Neutrophil (primary cell): ENCODE measurements around the gene EEFSEC.

Experiments
- H3K27ac ChIP-seq: fragments of 200-600 bp; sonication (generic); 2 replicates; pipeline ENCODE4 v1.5.1; 2016; ENCODE audit warnings: mild to moderate bottlenecking, moderate library complexity
- H3K27me3 ChIP-seq: fragments of 200-600 bp; sonication (generic); 2 replicates; pipeline ENCODE4 v1.6.0; 2016; ENCODE audit warnings: mild to moderate bottlenecking
- H3K36me3 ChIP-seq: fragments of 200-600 bp; sonication (generic); 2 replicates; pipeline ENCODE4 v1.5.1; 2017
- H3K4me1 ChIP-seq, 2 experiments: fragments of 200-600 bp in 1 of 2; sonication (generic) in 1 of 2; 1 replicate in 1 of 2; 2 replicates in 1 of 2; pipeline versions ENCODE4 v1.5.1 to v1.6.1; 2013 to 2016; ENCODE audit warnings: low read depth in 1 of 2, low read length in 1 of 2, mild to moderate bottlenecking in 1 of 2, moderate library complexity in 1 of 2; ENCODE audit not compliant: control insufficient read depth in 1 of 2, insufficient read depth in 1 of 2
- H3K4me3 ChIP-seq, 2 experiments: fragments of 200-600 bp in 1 of 2; sonication (generic) in 1 of 2; 1 replicate in 1 of 2; 2 replicates in 1 of 2; pipeline ENCODE4 v1.5.1; 2013 to 2016; ENCODE audit warnings: low read depth in 1 of 2, low read length in 1 of 2, mild to moderate bottlenecking in 1 of 2, moderate library complexity in 1 of 2
- H3K9me3 ChIP-seq: fragments of 200-600 bp; sonication (generic); 2 replicates; pipeline ENCODE4 v1.5.1; 2016
- TF ChIP-seq, protein P1 (sequence below): fragments of 200-600 bp; sonication (generic); IDR thresholded peaks from 2 replicates; pipeline ENCODE4 v1.5.1; 2016; ENCODE audit warnings: antibody characterized with exemption

Gene EEFSEC

DNA sequence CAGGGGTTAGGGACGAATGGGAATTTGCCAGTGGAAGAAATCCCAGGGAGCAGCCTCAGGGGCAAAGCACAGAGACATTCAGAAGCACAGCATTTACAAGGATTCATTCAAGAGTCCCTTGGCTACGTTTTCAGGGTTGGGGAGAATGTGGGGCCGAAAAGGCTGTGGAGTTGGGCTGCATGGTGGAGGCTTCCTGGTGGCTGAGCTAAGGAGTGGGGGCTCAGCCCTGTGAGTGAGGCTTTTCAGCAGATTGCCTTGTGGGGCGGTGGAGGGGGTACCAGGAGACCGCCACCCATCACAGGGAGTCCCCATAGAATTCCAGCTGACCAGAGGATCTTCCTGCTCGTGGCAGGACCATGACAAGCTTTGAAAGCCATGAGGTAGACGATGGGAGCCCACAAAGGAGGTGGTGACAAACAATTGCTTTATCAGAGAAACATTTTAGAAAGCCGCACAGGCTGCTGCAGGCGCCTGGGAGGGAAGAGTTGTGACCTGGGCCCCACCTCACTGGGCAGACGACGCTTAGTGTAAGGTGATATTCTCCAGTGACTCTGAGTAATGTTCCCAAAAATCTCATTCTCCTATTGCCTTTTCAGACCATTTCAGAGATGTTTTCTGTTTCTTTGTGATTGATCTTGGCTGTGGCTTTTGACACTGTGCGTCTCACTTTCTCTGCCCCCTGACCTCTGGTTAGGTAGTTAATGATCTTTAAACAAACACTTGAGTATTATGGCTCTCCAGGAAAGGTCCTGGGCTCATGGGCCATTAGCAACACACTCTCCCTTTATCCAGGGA lies 185.5 kb downstream of the EEFSEC start:
- TF ChIP-seq, protein P1, sequence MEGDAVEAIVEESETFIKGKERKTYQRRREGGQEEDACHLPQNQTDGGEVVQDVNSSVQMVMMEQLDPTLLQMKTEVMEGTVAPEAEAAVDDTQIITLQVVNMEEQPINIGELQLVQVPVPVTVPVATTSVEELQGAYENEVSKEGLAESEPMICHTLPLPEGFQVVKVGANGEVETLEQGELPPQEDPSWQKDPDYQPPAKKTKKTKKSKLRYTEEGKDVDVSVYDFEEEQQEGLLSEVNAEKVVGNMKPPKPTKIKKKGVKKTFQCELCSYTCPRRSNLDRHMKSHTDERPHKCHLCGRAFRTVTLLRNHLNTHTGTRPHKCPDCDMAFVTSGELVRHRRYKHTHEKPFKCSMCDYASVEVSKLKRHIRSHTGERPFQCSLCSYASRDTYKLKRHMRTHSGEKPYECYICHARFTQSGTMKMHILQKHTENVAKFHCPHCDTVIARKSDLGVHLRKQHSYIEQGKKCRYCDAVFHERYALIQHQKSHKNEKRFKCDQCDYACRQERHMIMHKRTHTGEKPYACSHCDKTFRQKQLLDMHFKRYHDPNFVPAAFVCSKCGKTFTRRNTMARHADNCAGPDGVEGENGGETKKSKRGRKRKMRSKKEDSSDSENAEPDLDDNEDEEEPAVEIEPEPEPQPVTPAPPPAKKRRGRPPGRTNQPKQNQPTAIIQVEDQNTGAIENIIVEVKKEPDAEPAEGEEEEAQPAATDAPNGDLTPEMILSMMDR: no peak

DNA sequence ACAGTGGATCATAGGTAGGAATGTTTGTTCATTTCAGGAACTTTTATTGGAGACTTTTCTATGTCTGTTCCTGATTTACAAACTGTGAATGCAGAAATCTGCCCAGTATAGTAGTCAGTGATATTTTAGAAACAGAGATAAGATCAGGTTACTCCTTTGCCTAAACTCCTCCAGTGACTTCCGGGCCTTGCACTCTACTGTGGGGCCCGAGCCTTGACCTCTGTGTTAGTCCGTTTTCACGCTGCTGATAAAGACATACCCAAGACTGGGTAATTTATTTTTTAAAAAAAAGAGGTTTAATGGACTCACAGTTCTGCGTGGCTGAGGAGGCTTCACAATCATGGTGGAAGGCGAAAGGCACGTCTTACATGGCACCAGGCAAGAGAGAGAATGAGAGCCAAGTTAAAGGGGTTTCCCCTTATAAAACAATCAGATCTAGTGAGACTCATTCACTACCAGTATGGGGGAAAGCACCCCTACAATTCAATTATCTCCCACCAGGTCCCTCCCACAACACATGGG lies 186.3 kb downstream of the EEFSEC start:
- Histone ChIP-seq H3K4me1 (no peaks in the 10 kb centered on the region), H3K9me3 (no peaks in the 10 kb centered on the region), H3K36me3 (peaks cover 11% of the 10 kb centered on the region), H3K4me3 (no peak overlapping the region), H3K27me3 (no peaks in the 10 kb centered on the region), H3K27ac (no peak overlapping the region)
- TF ChIP-seq, protein P1: no peak

More for the DNA sequence above, 185.5 kb downstream of the EEFSEC start:
- Histone ChIP-seq H3K4me1 (no peaks in the 10 kb centered on the region), H3K9me3 (no peaks in the 10 kb centered on the region), H3K36me3 (peaks cover 11% of the 10 kb centered on the region), H3K27me3 (no peaks in the 10 kb centered on the region), H3K27ac (no peak overlapping the region), H3K4me3 (no peak overlapping the region)

GRCh38 chr3:128340198-128340903 lies 187.1 kb downstream of the EEFSEC start:
- peaks cover 11% of the 10 kb centered on the region for H3K36me3 ChIP-seq
- no peaks in the 10 kb centered on the region for H3K4me1 ChIP-seq
- no peaks in the 10 kb centered on the region for H3K27me3 ChIP-seq
- no peaks in the 10 kb centered on the region for H3K9me3 ChIP-seq
- TF ChIP-seq, protein P1: no peak
- no peak overlapping the region for H3K4me3 ChIP-seq
- no peak overlapping the region for H3K27ac ChIP-seq

GRCh38 chr3:128340904-128341555 lies 187.7 kb downstream of the EEFSEC start:
- TF ChIP-seq, protein P1: no peak

GRCh38 chr3:128341659-128342395 lies 188.5 kb downstream of the EEFSEC start:
- no peak overlapping the region for H3K27ac ChIP-seq
- peaks cover 11% of the 10 kb centered on the region for H3K36me3 ChIP-seq
- H3K27me3 ChIP-seq: no peaks in the 10 kb centered on the region
- no peaks in the 10 kb centered on the region for H3K4me1 ChIP-seq
- TF ChIP-seq, protein P1: no peak
- H3K9me3 ChIP-seq: no peaks in the 10 kb centered on the region
- no peak overlapping the region for H3K4me3 ChIP-seq

More at GRCh38 chr3:128340904-128341555, 187.7 kb downstream of the EEFSEC start:
- Histone ChIP-seq H3K4me3 (no peak overlapping the region), H3K4me1 (no peaks in the 10 kb centered on the region), H3K27me3 (no peaks in the 10 kb centered on the region), H3K36me3 (peaks cover 11% of the 10 kb centered on the region), H3K27ac (no peak overlapping the region), H3K9me3 (no peaks in the 10 kb centered on the region)
